ENCODE measurements around the gene RBM19.

Gene RBM19

GRCh38 chr12:113955109-113955970 is 10.8 kb downstream of the RBM19 start:
- DNase-seq: no peak

DNA sequence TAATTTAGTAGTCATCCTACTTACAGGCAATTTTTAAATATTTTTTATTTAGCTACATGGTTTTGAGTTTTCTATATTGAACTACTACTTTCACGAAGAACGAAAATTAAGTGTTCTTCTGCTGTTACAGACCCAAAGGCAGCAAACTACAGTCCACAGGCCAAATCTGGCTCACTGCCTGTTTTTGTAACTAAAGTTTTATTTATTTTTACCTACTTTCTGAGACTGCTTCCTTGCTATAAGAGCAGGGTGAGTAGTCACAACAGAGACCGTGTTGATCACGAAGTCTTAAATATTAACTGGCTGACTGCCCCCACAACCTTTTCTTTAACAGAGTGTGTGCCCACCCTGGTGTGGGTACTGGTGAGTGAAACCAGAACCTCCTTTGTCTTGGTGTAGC is 11.6 kb downstream of the RBM19 start:
- DNase-seq: no peak

GRCh38 chr12:113950873-113951272 is 15.3 kb downstream of the RBM19 start:
- no peak for DNase-seq

GRCh38 chr12:113949321-113950305 is 16.5 kb downstream of the RBM19 start:
- no peak for DNase-seq

- DNase-seq: no peak
These were observed 17.8 kb downstream of the RBM19 start for GRCh38 chr12:113948151-113948914.

- no peak for DNase-seq
These were observed 19.9 kb downstream of the RBM19 start for GRCh38 chr12:113946175-113946574.

- DNase-seq: no peak
These were observed 20.7 kb downstream of the RBM19 start for GRCh38 chr12:113945174-113946173.

- no peak for DNase-seq
These were observed 23.9 kb downstream of the RBM19 start for GRCh38 chr12:113942209-113942608.

GRCh38 chr12:113941208-113941486 is 25.0 kb downstream of the RBM19 start:
- DNase-seq: no peak

DNA sequence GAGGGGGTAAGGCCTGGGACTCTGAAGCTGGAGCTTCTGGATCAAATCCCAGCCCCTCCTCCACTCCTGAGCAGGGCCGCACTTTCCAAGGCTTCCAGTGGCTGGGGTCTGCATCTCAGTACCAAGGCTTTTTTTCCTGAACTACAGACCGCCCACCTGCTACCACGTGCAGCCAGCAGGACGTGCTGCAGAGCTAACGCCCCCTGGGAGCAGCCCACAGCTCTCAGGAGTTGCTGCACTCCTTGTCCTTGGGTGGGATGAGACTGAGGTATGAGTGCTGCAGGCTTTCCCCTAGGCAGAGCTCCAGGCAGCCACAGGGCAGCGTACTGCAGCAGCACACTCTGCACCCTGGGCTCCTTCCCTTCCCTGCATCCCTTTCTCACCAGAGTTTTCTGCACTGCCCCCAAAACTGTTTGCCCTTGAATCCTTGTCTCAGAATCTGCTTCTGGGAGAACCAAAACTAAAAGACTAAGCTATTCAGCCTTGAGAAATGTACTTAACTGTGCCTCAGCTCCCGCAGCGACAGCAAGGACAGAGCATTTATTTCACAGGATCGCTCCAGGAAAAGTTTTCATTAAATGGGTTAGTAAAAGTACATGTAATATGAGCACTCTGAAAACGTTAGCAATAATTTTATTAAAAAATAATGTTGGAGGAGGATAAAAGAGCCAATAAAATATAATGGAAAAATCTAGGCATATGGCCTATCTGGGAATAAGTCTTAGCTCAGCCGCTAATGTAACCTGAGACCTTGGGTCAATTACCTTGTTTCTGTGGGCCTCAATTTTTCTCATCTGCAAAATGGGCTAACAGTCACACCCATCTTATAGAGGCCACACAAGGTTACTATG is 25.5 kb downstream of the RBM19 start:
- no peak for DNase-seq

DNA sequence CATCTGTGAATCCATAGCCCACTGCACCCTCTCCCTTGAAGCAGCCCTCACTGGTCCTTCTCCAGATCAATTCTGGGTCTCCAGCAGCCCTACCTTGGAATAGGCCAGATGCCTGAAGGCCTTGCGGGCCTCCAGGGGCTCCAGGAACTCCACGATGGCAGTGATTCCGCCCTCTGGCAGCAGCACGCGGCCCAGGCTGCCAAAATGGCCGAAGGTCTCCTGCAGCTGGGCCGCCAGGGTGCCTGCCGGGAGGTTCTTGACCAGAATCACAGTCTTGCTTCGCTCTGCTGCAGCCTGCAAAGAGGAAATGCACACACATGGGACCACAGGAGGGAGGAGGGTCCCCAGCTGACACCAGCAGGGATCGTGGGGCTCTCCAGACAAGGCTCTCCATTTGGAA is 26.3 kb downstream of the RBM19 start:
- no peak for DNase-seq

DNA sequence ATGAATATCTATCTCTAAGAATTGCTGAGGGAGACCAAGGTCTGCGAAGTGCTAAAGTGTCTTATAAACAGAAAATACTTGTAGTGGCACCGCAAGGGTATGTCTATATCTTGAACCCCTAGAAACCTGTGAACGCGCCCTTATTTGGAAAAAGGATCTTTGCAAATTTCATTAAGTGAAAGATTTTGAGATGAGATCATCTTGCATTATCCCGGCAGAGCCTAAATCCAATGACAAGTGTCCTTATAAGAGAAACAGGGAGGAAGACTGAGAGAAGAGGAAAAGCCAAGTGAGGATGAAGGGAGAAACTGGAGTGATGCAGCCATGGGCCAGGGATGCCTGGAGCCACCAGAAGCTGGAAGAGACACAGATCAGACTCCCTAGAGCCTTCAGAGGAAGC is 27.7 kb downstream of the RBM19 start:
- DNase-seq: no peak

DNA sequence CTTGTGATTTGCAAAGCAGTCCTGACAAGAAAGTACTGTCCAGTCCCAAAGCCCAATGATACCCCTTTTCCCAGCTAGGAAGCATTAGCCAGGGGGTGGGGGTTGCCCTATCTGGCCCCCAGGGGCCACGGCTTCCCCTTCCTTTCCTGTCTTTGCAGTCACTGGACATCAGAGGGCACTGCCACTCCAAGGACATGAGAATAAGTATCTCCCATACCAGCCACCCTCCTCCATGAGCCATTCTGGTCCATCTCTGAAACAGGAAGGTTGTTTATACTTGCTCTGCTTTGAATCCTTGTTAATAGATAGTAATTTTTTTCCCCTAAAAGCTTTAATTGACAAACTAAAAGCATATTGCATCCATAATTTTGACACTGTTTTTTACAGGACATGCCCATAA is 29.7 kb downstream of the RBM19 start:
- DNase-seq: no peak

DNA sequence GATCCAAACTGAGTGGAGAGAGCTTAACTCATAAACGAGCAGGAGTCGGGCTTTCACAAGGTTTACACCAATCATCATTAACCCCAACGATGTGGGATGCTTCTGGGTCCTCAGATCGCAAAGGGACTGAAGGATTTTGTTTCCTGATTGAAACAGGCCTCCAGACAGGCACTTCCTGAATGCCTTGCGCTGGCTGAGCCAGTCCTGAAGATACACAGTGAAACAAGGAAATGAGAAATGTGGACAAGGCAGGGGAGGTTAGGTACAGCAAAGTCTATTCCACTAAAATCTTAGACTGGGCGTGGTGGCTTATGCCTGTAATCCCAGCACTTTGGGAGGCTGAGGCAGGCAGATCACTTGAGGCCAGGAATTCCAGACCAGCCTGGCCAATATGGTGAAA is 30.7 kb downstream of the RBM19 start:
- no peak for DNase-seq

DNA sequence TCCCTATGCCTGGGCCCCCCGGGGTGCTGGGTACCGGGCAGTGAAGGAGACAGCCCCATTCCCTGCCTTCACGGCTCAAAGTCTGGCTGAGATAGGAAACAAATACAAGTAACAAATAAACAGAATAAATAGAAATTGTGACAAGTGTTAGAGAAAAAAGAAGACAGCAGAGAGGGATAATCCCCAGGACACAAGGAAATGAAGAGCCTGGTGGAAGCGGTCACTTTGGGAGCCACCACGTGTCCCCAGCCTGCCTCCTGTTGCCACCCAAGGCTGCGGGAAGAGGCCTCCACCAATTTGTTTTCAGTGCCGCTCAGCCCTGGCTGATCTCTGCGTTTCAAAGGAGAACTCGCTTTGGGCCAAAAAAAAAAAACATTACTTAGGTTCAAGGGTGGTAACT is 31.2 kb downstream of the RBM19 start:
- DNase-seq: no peak

GRCh38 chr12:113934060-113934814 is 31.9 kb downstream of the RBM19 start:
- no peak for DNase-seq

- no peak for DNase-seq
These were observed 32.8 kb downstream of the RBM19 start for GRCh38 chr12:113933201-113933786.

GRCh38 chr12:113932381-113933196 is 33.5 kb downstream of the RBM19 start:
- no peak for DNase-seq

DNA sequence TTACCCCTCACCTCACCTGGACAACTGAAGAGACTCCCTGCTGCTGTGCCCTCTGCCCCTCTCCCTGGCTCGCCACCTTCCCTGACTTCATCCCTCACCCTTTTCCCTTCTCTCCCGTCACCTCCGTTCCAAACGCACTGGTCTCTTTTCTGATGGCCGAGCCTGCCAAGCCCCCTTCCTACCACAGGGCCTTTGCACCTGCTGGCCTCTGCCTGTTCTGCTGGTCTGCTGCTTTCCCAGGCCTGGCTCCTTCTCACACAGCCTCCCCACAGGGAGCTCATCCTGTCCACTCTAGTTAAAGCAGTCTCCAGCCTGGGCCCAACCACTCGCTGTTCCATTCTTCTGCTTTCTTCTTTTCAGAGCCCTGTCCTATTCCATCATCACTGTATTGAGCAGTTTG is 34.6 kb downstream of the RBM19 start:
- no peak for DNase-seq

Measured in stimulated activated CD4-positive, alpha-beta T cell treated with anti-CD3 and anti-CD28 coated beads, Interleukin-2, amount 100 ng/mL, for 24 hours (primary cell).